Stimulated activated CD4-positive, alpha-beta T cell treated with anti-CD3 and anti-CD28 coated beads, Interleukin-4, amount 100 ng/mL, for 4 hours (primary cell): ENCODE data around the gene PTGR3.

Experiments
- DNase-seq, 2 experiments: peaks; one replicate each; pipeline ENCODE4 v3.0.0-alpha.2; 2020

Gene PTGR3

GRCh38 chr18:75209129-75209950 lies at the start of gene PTGR3:
TSS of gene PTGR3 (minus strand) at chr18:75209139. CDS start at chr18:75209058, 81 bp downstream.
- peak; percentile 64 to 67 for DNase-seq

DNA sequence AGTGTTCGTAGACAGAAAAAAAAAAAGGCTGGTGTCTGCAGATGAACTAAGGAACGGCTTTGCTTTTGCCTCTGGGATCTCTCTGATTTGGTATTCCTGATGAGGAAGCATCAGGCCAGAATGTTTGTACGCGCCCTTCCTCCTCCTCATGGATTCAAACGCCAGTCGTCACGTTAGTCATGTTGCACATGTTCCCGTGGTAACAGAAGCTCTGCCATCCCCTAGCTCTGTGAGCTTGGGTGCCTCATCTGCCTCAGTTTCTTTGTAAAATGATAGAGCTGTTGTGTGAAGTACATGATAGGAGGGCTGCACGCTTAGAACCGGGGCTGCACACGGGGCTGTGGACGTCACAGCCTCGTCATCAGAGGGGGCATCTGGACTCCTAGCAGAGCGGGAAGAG lies 48.7 kb upstream of the PTGR3 start:
- no peak for DNase-seq

GRCh38 chr18:75256376-75256775 lies 47.4 kb upstream of the PTGR3 start:
- DNase-seq: no peak

DNA sequence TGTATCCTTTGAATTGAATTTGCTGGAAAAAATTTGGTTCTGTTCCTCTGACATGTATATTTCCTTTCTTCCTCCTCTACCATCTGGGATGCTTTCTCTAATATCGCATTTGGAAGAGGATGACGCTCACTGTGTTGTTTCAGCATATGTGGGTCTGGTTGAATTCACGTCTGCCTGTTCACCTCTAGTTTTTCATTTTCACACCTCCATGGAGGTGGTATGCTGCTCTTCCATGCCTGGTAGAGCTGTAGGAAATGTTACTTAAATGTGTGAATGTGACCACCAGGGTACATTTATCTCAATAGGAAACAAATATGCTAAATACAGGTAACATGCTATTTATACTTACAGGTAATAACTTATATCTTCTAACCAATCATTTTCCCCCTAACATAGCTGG lies 46.2 kb upstream of the PTGR3 start:
- DNase-seq: no peak

DNA sequence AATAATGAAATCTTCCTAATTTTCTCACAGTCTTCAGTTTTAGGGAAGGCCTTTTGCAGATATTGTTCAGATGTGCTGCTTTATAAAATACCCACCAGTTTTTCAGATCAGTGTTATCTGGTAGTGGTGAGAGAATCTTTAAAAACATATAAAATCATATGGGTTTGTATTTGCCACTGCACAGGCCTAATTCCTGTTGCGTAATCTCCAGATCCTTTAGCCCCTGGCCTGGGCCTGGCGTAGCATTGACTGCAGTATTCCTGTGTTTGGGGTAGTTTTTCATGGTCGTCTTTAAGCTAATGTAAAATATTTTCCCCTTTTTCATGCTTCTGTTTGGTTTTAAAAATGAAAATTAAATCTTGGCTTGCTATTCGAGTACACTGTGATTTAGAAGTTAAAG lies 44.8 kb upstream of the PTGR3 start:
- DNase-seq: no peak

GRCh38 chr18:75253043-75253442 lies 44.1 kb upstream of the PTGR3 start:
- no peak for DNase-seq

- DNase-seq: no peak
These were observed 43.2 kb upstream of the PTGR3 start for GRCh38 chr18:75252136-75252535.

GRCh38 chr18:75251466-75251865 lies 42.5 kb upstream of the PTGR3 start:
- DNase-seq: no peak

DNA sequence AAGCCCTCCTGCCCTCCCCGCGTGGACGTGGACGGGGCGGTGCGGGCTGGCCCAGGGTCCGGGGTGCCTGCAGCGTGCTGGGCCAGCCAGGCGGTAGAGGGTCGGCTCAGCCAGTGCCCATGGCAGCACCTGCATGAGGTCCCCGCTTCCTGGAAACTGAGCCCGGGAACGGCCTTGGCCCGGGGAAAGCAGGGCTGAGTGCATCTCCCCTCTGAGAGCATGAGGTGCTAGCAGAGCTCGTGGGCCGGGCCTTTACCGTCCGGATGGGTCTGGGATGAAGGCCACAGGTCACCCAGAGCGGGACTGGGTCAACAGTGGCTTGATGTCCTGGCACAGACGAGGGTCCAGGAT lies 41.5 kb upstream of the PTGR3 start:
- no peak for DNase-seq

- peak in 1 of 2 experiments; percentile 23 for DNase-seq
These were observed 40.9 kb upstream of the PTGR3 start for GRCh38 chr18:75249672-75250470.

- DNase-seq: no peak
These were observed 40.2 kb upstream of the PTGR3 start for GRCh38 chr18:75249175-75249518.

GRCh38 chr18:75248426-75249174 lies 39.7 kb upstream of the PTGR3 start:
- no peak for DNase-seq

DNA sequence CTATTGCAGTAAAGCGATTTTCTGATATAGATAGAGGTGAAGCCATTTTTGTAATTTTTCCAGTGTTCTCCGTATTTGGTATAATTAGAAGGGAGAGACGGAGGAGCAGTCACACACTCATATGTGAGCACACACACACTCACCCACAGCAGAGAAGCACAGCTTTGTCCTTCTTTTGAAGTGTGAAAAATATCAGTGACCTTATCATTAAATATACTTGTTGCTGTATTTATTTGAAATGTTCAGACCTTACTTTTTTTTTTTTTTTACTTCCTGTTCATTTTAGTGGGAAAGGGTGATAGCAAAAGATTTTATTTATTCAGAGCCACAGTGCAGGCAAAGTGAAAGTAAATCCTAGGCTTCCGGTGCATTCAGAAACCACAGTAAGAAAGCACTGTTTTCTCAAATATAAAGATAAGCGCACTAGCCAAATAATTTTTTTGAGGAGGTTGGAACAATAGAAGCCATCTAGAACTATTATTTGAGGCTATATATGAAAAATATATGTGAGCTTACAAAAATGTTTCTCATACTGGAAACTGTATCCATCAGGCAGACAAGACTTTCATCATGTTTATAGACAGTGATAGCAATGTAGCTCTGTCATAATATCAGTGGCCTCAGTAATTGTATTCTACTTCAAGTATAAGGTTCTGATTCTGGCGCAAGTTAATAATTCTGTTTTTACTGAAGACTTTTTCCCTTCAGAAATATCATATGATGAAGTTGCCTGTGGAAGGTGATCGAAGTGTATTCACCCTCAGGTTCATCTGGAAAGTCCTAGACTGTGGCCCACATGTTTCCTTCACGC lies 38.9 kb upstream of the PTGR3 start:
- no peak for DNase-seq

DNA sequence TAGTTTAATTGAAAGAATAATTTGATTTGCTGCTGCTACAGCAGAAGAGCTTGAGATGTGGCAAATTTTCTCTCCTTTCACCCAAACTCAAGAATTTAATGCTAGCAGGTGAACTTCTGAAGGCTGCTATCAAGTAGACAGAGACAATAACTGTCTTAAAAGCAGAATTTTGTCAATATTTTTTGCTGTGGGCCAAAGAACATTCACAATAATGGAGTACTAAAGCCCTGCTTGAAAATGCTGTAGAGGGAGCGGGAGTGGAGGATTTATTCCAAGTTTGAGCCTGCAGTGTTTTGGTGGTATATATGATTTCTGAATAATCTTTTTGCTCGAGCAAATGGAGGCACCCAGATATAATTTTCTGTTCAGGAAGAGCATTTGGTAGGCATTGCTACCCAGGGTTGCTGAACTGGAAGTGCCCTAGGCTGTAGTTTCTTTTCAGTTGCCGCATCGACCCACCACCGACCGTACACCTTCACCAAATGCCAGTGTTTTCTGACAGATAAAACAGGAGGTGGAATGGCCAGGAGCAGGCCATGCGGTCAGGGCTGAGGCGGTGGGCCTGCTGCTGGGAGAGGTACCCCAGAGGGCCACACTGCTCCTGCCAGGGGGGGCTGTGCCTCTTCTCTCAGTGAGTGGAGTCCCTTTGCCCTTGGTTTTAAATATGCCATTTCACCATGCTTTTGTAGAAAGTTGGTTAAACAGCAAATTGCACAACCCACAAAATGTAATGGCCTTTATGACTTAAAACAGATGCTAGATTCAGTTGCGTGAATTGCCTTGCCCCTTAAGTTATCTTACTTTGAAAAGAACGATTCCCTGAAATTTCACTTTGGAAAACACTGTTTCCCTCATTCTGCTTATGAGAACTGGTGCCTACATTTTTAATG lies 38.0 kb upstream of the PTGR3 start:
- no peak for DNase-seq

DNA sequence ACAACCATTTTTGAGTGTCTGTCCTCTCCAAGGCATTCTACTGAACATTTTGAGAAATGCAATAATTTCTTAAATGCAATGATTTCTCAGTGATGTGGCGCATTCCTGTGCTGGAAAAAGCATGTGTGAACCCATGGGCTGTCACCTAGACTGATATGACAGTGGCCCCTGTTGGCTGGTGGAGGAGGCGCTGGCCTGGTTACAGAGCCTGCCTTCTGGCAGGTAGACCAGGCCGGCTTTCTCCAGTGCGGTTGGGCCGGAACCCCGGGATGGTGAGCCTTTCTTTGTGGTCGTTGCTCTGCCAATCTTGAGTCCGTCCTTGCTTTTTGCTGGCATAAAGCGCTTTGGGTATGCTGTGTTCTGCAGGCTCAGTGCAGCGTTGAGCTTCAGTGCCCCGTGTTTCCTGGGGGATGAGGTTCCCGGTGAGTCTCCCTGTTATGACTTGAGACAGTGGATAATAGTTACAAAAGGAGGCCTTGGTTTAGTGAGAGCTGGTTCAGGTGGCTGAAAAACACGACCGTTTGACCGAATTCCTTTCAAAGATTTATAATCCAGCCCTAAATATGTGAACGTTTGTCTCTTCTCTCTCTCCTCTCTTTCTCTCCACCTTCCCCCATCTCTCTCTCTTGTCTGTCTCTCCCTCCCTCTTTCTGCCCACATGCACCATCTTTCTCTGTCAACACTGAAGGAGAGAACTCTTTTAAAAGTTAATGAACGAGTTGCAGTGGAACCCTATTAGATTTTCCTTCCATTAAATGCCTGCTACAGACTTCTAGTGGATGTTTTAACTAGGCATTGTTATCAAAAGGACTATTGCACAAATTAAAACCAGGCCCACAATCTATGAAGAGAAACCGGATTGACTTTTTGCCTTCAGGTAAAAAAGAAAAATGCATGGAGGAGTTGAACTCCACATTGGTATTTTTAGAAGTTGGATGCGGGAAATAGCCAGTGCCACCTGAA lies 35.7 kb upstream of the PTGR3 start:
- DNase-seq: no peak

- no peak for DNase-seq
These were observed 32.8 kb upstream of the PTGR3 start for GRCh38 chr18:75241705-75242104.

DNA sequence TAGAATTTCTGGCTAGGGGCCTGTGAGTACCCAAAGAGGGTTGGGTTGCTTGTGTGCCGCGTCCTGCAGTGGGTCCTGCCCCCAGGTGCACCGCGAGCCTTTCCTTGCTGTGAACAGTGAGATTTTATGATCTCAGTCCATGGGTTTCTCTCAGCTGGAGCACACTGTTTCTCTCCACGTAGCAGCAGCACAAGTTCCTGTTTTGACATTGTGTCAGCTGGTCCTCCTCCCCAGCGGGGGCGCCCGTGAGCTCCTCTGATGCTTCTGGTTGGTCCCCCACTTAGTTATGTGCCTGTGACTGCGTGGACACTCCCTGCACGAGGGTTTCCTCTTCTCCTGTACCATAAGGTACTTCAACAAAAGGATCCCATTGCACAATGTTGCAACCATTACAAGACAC lies 31.5 kb upstream of the PTGR3 start:
- DNase-seq: no peak

DNA sequence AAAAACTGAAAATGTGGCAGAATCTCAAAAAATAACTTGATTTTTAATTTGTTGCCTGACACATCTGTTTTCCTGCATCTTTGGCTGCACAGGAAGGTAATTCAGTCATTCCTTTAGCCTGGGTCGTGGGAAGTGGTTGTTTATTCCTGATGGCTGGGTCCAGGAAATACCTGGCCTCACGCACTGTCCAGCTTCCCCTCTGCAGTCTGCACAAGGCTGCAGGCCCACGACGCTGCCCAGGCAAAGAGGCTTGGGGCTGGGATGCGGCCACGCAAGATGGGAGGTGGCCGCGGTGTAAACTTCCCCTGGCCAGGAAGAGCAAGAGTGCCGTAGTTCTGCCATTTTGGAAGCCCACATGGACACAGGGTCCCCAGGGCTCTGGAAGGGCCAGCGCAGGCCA lies 29.8 kb upstream of the PTGR3 start:
- DNase-seq: no peak

- DNase-seq: no peak
These were observed 29.2 kb upstream of the PTGR3 start for GRCh38 chr18:75238100-75238499.

DNA sequence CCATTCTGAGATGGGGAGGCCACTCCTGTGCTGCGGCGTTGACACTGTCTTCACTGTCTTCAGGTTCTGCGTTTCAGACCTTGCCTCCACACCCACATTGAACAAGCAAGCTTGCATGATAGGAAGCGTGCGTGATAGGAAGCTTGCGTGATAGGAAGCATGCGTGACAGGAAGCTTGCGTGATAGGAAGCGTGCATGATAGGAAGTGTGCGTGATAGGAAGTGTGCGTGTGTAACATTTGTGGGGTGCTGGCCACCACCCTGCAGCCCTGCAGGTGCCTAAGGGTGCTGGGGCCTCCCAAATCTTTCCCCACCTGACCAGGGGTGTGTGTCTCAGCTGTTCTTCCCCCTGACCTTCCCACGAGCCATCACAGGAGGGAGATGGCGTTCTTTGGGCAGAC lies 27.0 kb upstream of the PTGR3 start:
- DNase-seq: no peak

- DNase-seq: no peak
These were observed 26.0 kb upstream of the PTGR3 start for GRCh38 chr18:75234901-75235300.
